Hematopoietic multipotent progenitor cell treated with erythropoietin and hydrocortisone succinate and interleukin-3 and kit ligand, for 8 days (in vitro differentiated cells): ENCODE data around the gene NOL3.

Experiments
- DNase-seq: peaks from one replicate; pipeline ENCODE4 v3.0.0-alpha.2; 2015

The NOL3 gene

GRCh38 chr16:67207249-67208091 lies 37.1 kb downstream of the NOL3 start:
- peak; percentile 41 for DNase-seq

- no peak for DNase-seq
Measured at GRCh38 chr16:67208154-67208896, 38.0 kb downstream of the NOL3 start.

- DNase-seq: no peak
Measured at GRCh38 chr16:67209565-67209964, 39.2 kb downstream of the NOL3 start.

DNA sequence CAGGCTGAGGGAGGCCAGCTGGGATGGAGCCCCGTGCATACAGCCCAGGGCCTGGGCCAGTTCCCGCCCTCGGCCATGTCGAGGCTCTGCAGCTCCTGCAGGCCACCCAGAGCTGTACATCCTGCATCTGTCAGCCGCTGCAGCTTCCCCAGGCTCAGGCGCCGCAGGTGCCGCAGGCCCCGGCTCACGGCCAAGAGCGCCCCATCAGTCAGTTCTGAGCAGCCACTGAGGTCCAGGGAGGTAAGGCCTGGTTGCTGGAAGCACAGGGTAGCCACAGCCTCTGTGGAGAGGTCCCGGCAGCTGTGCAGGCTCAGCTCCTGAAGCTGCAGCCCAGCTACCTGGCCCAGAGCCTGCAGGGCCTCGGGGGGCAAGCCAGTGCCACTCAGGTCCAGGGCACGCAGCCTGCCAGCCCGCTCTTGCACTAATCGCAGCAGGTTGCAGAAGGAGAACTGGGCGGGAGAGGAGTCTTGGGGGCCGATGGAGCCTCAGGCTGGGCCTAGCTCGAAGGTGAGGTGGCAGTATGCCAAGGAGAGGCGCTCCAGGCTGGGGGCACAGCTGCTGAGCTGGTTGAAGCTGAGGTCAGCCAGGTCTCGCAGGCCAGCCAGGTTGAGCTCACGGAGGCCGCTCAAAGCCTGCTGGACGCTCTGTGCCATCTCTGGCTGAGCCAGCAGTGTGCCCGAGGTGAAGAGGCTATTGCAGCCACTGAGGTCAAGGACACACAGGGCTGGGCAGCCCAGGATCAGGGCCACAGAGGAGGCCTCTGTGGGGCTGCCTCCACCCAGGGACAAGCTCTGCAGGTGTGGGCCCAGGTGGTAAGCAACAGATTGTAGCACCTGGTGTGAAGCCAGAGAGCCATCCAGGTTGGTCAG lies 40.0 kb downstream of the NOL3 start:
- no peak for DNase-seq

- DNase-seq: no peak
Measured at GRCh38 chr16:67211674-67212073, 41.3 kb downstream of the NOL3 start.

GRCh38 chr16:67212766-67213165 lies 42.4 kb downstream of the NOL3 start:
- no peak for DNase-seq

GRCh38 chr16:67213197-67214019 lies 43.1 kb downstream of the NOL3 start:
- no peak for DNase-seq

DNA sequence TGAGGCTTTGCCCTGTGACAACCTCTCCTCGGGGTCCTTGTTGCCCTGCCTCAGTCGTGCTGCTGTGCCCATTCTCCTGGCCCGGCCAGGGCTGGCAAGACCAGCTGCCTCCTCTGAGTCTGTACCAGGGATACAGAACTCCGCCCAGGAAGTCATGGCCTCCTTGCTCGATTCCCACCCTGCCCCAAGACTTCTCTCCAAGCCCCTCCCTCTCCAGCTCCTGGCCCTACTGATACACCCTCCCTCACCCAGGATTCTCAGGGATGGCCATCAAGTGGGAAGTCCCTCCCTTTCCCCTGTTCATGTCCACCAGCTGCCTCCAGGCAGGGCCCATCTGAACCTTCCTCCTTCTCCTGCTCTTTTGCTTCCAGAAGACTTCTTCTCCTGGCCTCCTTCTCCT lies 45.4 kb downstream of the NOL3 start:
- no peak for DNase-seq

- DNase-seq: peak; percentile 93
Measured at GRCh38 chr16:67216612-67217490, 46.5 kb downstream of the NOL3 start.

DNA sequence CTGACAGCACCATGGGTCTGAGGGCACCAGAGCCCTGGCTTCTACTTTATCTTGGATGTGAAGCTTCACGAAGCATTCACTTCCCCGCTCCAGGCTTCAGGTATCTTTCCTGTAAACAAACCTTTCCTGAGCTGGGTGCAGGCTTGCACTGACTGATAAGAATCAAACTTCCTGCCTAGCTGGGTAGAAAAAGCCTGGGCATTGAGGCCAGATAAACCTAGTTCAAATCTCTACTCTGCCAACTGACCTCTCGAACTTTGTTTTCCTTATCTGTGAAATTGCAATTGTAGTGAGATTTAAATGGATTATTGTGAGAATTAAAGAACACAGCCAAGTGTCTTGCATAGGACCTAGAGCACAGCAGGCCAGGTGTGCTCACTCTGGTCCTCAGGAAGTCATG lies 53.7 kb downstream of the NOL3 start:
- DNase-seq: no peak
